Endothelial cell of umbilical vein (primary cell): ENCODE results near the gene SEMA3E. TPM values are rescaled to one million over a fixed set of nuclear protein-coding genes. Genes with fewer than 3 reads are reported as not detected.

ENCODE experiments used
- BruUV-seq: library from RNA; stranded (reverse); fragments of 400-500 nt; replicated peaks from 2 replicates; lab custom pipeline; 2021; lab: Mats Ljungman, UMichigan
- CTCF ChIA-PET: fragments of 300-600, 350-600 bp; sonication (Branson Sonifier 250); formaldehyde crosslinking; loops from one replicate; lab custom pipeline; 2021; ENCODE audit warnings: antibody characterized with exemption, inconsistent platforms; lab: Charles Lee
- POLR2A ChIA-PET: fragments of 300-600, 350-600 bp; sonication (Branson Sonifier 250); formaldehyde crosslinking; loops from one replicate; lab custom pipeline; 2021; ENCODE audit warnings: antibody characterized with exemption, inconsistent platforms; lab: Charles Lee
- DNase-seq: peaks from one replicate; pipeline ENCODE4 v3.0.0-alpha.2; 2011; ENCODE audit warnings: low read depth, low spot score
- FAIRE-seq: peaks from 2 replicates; lab custom pipeline; 2011; peaks lifted over from hg19 to GRCh38; lab: Jason Lieb, UNC
- H2AFZ ChIP-seq: 2 replicates; pipeline ENCODE4 v1.6.0; 2012; ENCODE audit warnings: low read depth, low read length, control low read depth, inconsistent platforms
- H3K27ac ChIP-seq: 2 replicates; pipeline ENCODE4 v1.5.1; 2011; ENCODE audit warnings: low read depth, mild to moderate bottlenecking, control low read depth, low read length, moderate library complexity; ENCODE audit not compliant: insufficient read depth
- H3K27me3 ChIP-seq, 2 experiments: 2 replicates each; pipeline versions ENCODE4 v1.6.0 to v1.6.1; 2011; ENCODE audit warnings: low read length in 2 of 2, mixed read lengths in 1 of 2; ENCODE audit not compliant: control insufficient read depth in 2 of 2, insufficient read depth in 2 of 2
- H3K36me3 ChIP-seq, 2 experiments: 2 replicates in 1 of 2; 3 replicates in 1 of 2; pipeline ENCODE4 v1.5.1; 2011; ENCODE audit warnings: low read length in 2 of 2, mild to moderate bottlenecking in 1 of 2, moderate library complexity in 1 of 2; ENCODE audit not compliant: control insufficient read depth in 2 of 2, insufficient read depth in 2 of 2; ENCODE audit errors: extremely low read depth in 1 of 2
- H3K4me1 ChIP-seq: 3 replicates; pipeline ENCODE4 v1.5.1; 2011; ENCODE audit warnings: mild to moderate bottlenecking, low read length; ENCODE audit not compliant: control insufficient read depth, insufficient read depth; ENCODE audit errors: extremely low read depth
- H3K4me2 ChIP-seq: 2 replicates; pipeline ENCODE4 v1.6.1; 2011; ENCODE audit warnings: low read length, control low read depth, mixed read lengths; ENCODE audit not compliant: insufficient read depth
- H3K4me3 ChIP-seq, 3 experiments: fragments of 200-600 bp in 1 of 3; sonication (generic), shearing (Covaris generic) in 1 of 3; replicated peaks in 1 of 3; 2 replicates each; pipeline ENCODE4 v1.5.1; 2011 to 2016; ENCODE audit warnings: control low read depth in 3 of 3, low read length in 3 of 3, mild to moderate bottlenecking in 2 of 3, inconsistent platforms in 1 of 3, low read depth in 1 of 3, moderate library complexity in 1 of 3; ENCODE audit not compliant: insufficient read depth in 1 of 3
- H3K79me2 ChIP-seq: 2 replicates; pipeline ENCODE4 v1.6.0; 2012; ENCODE audit warnings: low read length, inconsistent platforms; ENCODE audit not compliant: control insufficient read depth, insufficient read depth
- H3K9ac ChIP-seq: replicated peaks from 2 replicates; pipeline ENCODE3; 2011; ENCODE audit warnings: low read length, control low read depth; ENCODE audit not compliant: insufficient read depth; ENCODE audit errors: extremely low read depth
- H3K9me1 ChIP-seq: replicated peaks from 3 replicates; pipeline ENCODE4 v1.6.0; 2011; ENCODE audit warnings: mild to moderate bottlenecking, low read length; ENCODE audit not compliant: control insufficient read depth, insufficient read depth; ENCODE audit errors: extremely low read depth
- H3K9me3 ChIP-seq: replicated peaks from 2 replicates; pipeline ENCODE4 v1.5.1; 2012; ENCODE audit warnings: low read length, inconsistent platforms; ENCODE audit not compliant: control insufficient read depth, insufficient read depth
- H4K20me1 ChIP-seq: replicated peaks from 2 replicates; pipeline ENCODE3; 2011; ENCODE audit warnings: mild to moderate bottlenecking, low read length; ENCODE audit not compliant: control insufficient read depth, insufficient read depth; ENCODE audit errors: extremely low read depth
- CTCF ChIP-seq, 2 donors: IDR thresholded peaks; 1 replicate in 1 of 2; 2 replicates in 1 of 2; pipeline ENCODE4 v1.5.1; 2011; ENCODE audit warnings: low read length in 2 of 2, mild to moderate bottlenecking in 2 of 2, moderate library complexity in 2 of 2, control low read depth in 1 of 2, inconsistent platforms in 1 of 2, low read depth in 1 of 2; ENCODE audit not compliant: insufficient read depth in 1 of 2; ENCODE audit errors: extremely low read depth in 1 of 2
- EZH2 ChIP-seq: IDR thresholded peaks from 2 replicates; pipeline ENCODE4 v1.6.1; 2012; ENCODE audit warnings: borderline replicate concordance, low read depth, mild to moderate bottlenecking, moderate library complexity, low read length, inconsistent platforms; ENCODE audit not compliant: severe bottlenecking
- GATA2 ChIP-seq: IDR thresholded peaks from 2 replicates; pipeline ENCODE4 v1.7.0; 2011; ENCODE audit warnings: low read depth, mild to moderate bottlenecking, moderate library complexity, mixed read lengths, low read length; ENCODE audit not compliant: insufficient read length, insufficient read depth
- MAX ChIP-seq: IDR thresholded peaks from 2 replicates; pipeline ENCODE4 v1.6.1; 2011; ENCODE audit not compliant: insufficient read depth, insufficient read length
- MYC ChIP-seq: IDR thresholded peaks from one replicate; pipeline ENCODE4 v1.6.1; 2011; ENCODE audit warnings: mild to moderate bottlenecking, low read depth, low read length
- POLR2A ChIP-seq: IDR thresholded peaks from 2 replicates; pipeline ENCODE4 v1.6.1; 2012; ENCODE audit warnings: low read depth, mild to moderate bottlenecking, control low read depth, low read length
- POLR2AphosphoS5 ChIP-seq: IDR thresholded peaks from 2 replicates; pipeline ENCODE4 v1.6.1; 2012; ENCODE audit warnings: low read depth, mild to moderate bottlenecking, control low read depth, low read length, moderate library complexity; ENCODE audit not compliant: insufficient read depth
- dilution Hi-C: fragments of 300-500 bp; cut with MboI; formaldehyde crosslinking; loops from one replicate; pipeline ENCODE4 v1.15.0; 2019; ENCODE audit warnings: low sequenced_read_pairs; ENCODE audit not compliant: extremely low pct_ligation_motif_present
- intact Hi-C: fragments of 100-400 bp; cut with micrococcal nuclease; formaldehyde crosslinking; loops from one replicate; pipeline ENCODE4 v1.10.0; 2022
- polyA plus RNA-seq, 4 experiments: library from polyadenylated mRNA; depleted of rRNA in 3 of 4; stranded (reverse) in 3 of 4; unstranded in 1 of 4; fragments of >200 nt; gene quantifications; 2 replicates each; pipeline versions ENCODE4 v1.2.1 to v1.2.3, GENCODE V29; 2011 to 2012; ENCODE audit warnings: missing spikeins in 1 of 4
- total RNA-seq: library from RNA; stranded (reverse); gene quantifications from 2 replicates; pipeline ENCODE4 v1.2.3, GENCODE V29; 2021

SEMA3E gene
- total and polyA plus RNA-seq, 2 donors (not counting 3 experiments of a cell fraction or from before 2014, with no cell fraction given), result not detected

- peaks cover 3 to 4% of the 10 kb centered on the region in 2 experiments for H3K27me3 ChIP-seq
- dilution Hi-C loops (no loop called here), intact Hi-C loops (no loop called here)
- H3K36me3 ChIP-seq, result no peaks in the 10 kb centered on the region
- ChIA-PET CTCF (no interaction called here), POLR2A (no interaction called here)
- no peaks in the 10 kb centered on the region for H3K79me2 ChIP-seq
- H3K9me1 ChIP-seq, result no peaks in the 10 kb centered on the region
- TF ChIP-seq GATA2 (no peak), POLR2AphosphoS5 (no peak), POLR2A (no peak), MYC (no peak), CTCF (IDR thresholded peaks at IDR 0.05; ENCODE audit: extremely low read depth in 1 of 2, insufficient read depth in 1 of 2, low read depth in 1 of 2, low read length in 2 of 2) (no peak)
- H3K4me3 ChIP-seq, result no peak overlapping the region
- no peaks in the 10 kb centered on the region for H3K9me3 ChIP-seq
- DNase-seq, result no peak
- no peak overlapping the region for H2AFZ ChIP-seq
- no peaks in the 10 kb centered on the region for H4K20me1 ChIP-seq
- H3K27ac ChIP-seq, result no peak overlapping the region
- H3K9ac ChIP-seq, result no peak overlapping the region
- no peaks in the 10 kb centered on the region for H3K4me1 ChIP-seq
- no peak overlapping the region for H3K4me2 ChIP-seq
- no TSS peak for BruUV-seq
- FAIRE-seq, result no peak
Observed at GRCh38 chr7:83451501-83452045, 197.4 kb downstream of the SEMA3E start.

GRCh38 chr7:83449781-83450180 is 199.2 kb downstream of the SEMA3E start:
- Histone ChIP-seq H3K36me3 (no peaks in the 10 kb centered on the region), H3K9me1 (no peaks in the 10 kb centered on the region), H3K79me2 (no peaks in the 10 kb centered on the region), H3K4me1 (no peaks in the 10 kb centered on the region), H3K4me3 (no peak overlapping the region), H3K9ac (no peak overlapping the region), H3K9me3 (no peaks in the 10 kb centered on the region), H3K27ac (no peak overlapping the region), H4K20me1 (no peaks in the 10 kb centered on the region), H2AFZ (no peak overlapping the region), H3K4me2 (no peak overlapping the region), H3K27me3 (peaks cover 3 to 4% of the 10 kb centered on the region in 2 experiments)
- no TSS peak for BruUV-seq
- intact Hi-C loops (no loop called here), dilution Hi-C loops (no loop called here)
- no peak for DNase-seq
- CTCF ChIA-PET, result interaction anchor here (1.3 kb wide), 1 partner anchor 19 kb away, joined by 3 read pairs; no protein-coding TSS in a partner anchor
- no peak for TF ChIP-seq EZH2
- no peak for TF ChIP-seq MAX
- FAIRE-seq, result no peak
- POLR2A ChIA-PET, result no interaction called here
